GM19351 (cell line): ENCODE measurements around the gene AGFG2.
"Not testable (repeated sequence)": the region's sequence is repeated elsewhere in the genome, so short reads cannot be mapped to it uniquely, and the experiment has no call there.

Source experiments
- ATAC-seq: cut with Tn5 transposase; IDR thresholded peaks from one replicate; pipeline ENCODE4 v1.9.1; 2021; ENCODE audit warnings: mild to moderate bottlenecking, moderate library complexity; ENCODE audit not compliant: unreplicated experiment

AGFG2 gene, protein sequence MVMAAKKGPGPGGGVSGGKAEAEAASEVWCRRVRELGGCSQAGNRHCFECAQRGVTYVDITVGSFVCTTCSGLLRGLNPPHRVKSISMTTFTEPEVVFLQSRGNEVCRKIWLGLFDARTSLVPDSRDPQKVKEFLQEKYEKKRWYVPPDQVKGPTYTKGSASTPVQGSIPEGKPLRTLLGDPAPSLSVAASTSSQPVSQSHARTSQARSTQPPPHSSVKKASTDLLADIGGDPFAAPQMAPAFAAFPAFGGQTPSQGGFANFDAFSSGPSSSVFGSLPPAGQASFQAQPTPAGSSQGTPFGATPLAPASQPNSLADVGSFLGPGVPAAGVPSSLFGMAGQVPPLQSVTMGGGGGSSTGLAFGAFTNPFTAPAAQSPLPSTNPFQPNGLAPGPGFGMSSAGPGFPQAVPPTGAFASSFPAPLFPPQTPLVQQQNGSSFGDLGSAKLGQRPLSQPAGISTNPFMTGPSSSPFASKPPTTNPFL

DNA sequence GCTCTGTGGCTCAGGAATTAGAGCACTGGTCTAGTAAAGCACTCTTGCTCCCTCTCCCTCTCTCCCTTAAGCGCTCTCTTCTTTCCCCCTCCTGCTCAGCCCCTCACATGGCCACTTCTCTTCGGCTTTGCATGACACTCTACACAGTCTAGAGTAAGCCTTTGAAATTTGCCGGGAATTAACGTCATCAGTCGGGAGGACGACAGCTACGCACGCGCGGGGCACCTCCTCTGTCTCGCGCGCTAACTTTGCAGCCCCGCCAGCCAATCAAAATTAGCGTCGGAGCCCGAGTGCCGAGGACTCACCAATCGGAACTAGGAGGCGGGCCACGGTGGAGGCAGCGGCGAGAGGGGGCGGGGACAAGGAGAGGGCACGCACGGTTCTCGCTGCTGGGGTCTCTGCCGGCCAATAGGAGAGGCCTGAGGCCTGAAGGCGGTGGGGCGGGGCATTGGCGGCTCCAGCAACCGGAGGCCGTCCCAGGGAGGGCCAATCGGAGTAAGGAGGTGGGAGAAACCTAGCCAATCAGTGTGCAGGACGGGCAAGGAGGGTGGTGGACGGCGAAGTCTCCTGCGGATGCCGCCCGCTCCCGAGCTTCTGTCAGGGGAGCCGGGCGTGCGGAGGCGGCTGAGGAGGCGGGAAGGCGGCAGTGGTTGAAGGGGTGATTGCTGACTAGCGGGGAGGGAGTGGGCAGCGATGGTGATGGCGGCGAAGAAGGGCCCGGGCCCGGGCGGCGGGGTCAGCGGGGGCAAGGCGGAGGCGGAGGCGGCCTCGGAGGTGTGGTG lies at the start of gene AGFG2:
AGFG2 (plus strand) TSS at position 550 of the 782 bp plus-strand sequence; CDS start at position 694, 144 bp downstream.
- ATAC-seq, result peak; percentile 92

DNA sequence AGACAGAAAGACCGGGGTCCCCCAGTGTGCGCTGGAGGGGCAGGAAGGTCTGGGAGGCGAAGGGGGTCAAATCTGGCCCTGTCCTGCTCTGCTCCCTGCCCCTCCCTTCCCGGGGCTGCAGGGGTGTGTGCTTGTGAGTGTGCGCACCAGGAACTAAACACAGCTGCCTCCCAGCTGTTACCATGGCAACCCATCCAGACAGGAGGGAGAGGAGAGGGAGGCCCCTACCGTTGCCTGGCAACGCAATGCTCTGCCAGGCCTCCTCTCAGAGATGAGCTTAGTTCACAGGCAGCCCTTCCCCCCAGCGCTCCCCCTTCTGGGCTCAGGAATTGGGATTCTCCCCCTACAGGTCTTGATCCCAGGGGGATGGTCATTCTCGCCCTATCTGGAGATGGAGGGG lies 49.2 kb upstream of the AGFG2 start:
- ATAC-seq, result no peak

- no peak for ATAC-seq
Observed at GRCh38 chr7:100490483-100491191, 48.4 kb upstream of the AGFG2 start.

DNA sequence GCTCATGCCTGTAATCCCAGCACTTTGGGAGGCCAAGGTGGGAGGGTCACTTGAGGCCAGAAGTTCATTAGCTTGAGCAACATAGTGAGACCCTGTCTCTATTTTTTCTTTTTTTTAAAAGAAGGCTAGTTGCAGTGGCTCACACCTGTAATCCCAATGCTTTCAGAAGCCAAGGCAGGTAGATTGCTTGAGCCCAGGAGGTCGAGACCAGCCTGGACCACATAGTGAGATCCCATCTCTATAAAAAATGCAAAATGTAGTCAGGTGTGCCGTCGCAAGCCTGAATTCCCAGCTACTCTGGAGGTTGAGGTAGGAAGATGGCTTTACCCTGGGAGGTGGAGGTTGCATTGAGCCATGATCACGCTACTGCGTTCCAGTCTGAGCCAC lies 47.8 kb upstream of the AGFG2 start:
- ATAC-seq, result no peak

GRCh38 chr7:100492738-100493475 lies 46.1 kb upstream of the AGFG2 start:
- no peak for ATAC-seq

DNA sequence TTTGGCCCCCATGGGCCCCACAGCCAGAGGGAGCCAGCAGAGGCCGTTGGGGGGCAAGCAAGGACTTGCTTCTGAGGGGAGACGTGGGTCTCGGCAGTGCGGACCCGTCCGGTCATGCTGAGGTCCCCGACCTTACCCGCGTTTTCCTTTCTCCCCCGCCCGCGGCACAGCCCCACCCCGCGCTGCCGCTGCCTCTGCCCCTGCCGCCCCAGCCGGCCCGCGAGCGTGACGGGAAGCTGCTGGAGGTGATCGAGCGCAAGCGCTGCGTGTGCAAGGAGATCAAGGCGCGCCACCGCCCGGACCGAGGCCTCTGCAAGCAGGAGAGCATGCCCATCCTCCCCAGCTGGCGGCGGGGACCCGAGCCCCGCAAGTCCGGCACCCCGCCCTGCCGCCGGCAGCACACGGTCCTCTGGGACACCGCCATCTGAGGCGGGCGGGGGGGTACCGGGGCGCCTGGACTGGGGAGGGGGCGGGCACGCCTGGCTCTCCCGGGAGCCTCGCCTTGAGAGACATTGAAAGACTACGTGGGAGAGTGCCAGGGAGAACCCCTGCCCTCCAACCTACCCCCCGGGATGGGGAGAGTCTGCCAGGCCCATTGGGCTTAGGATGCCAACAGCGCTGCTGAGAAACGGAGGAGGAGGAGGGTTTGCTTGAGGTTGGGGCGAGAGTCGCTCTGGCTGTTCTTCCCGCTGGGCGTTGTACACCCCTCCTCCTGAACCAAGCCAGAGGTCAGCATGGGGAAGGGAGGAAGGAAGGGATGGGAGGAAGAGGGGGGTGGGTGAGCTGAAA lies 45.3 kb upstream of the AGFG2 start:
- no peak for ATAC-seq

GRCh38 chr7:100496509-100496908 lies 42.5 kb upstream of the AGFG2 start:
- no peak for ATAC-seq

- ATAC-seq, result not testable (repeated sequence)
Observed at GRCh38 chr7:100500743-100501142, 38.3 kb upstream of the AGFG2 start.

DNA sequence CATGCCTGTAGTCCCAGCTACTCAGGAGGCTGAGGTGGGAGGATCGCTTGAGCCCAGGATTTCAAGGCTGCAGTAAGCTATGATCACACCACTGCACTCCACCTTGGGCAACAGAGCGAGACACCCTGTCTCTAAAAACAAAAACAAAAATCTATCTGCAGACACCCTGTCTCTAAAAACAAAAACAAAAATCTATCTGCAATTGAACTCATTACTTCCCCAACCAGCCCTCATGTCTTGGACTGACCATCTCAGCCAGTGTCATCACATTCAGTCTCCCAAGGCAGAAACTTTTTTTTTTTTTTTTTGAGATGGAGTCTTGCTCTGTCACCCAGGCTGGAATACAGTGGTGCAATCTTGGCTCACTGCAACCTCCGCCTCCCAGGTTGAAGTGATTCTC lies 35.0 kb upstream of the AGFG2 start:
- ATAC-seq, result not testable (repeated sequence)

DNA sequence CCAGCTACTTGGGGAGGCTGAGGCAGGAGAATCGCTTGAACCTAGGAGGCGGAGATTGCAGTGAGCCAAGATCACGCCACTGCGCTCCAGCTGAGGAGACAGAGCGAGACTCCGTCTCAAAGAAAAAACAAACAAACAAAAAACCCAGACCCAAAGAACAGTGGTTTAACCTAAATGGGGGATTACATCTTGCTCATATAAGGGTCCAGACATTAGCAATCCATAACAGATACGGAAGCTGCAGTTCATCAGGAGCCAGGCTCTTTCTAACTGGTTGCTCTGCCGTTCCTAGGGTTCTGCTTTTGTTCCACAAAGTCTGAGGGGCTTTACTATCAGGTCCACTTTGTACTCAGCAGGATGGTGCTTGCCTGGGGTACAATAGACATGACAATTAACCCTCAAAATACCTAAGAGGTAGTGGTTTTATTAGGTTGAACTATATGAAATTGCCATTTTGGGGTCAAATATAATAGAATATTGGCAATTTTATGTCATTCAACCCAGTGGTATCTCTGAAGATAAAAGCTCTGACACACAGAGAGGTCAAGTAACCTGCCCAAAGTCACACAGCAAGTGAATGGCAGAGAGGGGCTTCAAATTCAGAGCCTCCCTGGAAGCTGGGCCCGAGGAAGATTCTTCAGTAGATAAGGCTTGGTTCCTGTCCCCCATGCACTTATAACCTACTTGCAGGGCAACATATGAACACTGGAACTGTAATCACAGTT lies 34.0 kb upstream of the AGFG2 start:
- no peak for ATAC-seq

DNA sequence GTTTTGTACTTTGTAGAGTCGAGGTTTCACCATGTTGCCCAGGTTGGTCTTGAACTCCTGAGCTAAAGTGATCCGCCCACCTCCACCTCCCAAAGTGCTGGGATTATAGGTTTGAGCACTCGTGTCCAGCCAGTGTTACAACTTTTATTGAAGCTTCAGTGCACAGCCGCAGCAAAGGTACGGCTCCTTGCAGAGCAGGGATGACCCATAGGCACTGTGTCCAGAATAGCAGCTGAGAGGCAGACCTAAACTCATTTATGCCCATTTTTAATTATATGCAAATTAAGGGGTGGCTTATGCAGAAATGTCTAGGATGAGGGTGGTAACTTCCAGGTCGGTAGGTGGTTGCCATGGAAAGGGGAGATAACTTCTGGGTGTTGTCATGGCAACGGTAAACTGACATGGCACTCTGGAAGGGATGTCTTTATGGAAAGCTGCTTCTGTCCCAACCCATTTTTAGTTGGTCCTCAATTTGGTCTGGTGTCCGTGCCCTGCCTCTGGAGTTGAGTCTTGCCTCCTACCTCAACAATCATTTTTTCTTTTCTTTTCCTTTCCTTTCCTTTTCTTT lies 32.6 kb upstream of the AGFG2 start:
- ATAC-seq, result no peak

- ATAC-seq, result no peak
Observed at GRCh38 chr7:100509231-100509630, 29.8 kb upstream of the AGFG2 start.

DNA sequence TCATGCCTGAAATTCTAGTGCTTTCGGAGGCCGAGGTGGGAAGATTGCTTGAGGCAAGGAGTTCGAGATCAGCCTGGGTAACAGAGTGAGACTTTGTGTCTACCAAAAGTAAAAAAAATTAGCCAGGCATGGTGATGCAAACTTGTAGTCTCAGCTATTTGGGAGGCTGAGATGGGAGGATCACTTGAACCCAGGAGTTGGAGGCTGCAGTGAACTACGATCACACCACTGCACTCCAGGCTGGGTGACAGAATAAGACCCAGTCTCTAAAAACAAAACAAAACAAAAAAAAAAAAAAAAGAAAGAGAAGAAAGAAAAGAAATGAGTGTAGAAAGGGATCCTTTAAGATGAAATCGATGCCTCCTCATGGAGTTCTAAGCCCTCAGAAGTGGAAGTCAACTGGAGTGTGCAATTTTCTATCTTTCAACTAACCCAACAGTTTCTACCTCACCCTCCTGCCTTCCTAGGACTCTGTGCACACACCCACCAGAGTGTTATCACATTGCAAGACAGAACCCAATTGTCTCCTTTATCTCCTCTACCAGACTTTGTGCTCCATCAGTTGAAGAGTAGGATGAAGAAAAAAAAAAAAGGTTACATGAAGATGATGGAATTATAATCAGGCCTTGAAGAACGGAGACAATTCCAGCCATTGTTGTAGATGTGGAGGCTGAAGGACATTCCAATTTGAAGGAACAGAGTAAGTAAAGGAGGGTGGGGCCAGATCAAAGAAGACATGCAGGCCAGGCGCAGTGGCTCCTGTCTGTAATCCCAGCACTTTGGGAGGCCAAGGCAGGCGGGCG lies 28.4 kb upstream of the AGFG2 start:
- no peak for ATAC-seq

DNA sequence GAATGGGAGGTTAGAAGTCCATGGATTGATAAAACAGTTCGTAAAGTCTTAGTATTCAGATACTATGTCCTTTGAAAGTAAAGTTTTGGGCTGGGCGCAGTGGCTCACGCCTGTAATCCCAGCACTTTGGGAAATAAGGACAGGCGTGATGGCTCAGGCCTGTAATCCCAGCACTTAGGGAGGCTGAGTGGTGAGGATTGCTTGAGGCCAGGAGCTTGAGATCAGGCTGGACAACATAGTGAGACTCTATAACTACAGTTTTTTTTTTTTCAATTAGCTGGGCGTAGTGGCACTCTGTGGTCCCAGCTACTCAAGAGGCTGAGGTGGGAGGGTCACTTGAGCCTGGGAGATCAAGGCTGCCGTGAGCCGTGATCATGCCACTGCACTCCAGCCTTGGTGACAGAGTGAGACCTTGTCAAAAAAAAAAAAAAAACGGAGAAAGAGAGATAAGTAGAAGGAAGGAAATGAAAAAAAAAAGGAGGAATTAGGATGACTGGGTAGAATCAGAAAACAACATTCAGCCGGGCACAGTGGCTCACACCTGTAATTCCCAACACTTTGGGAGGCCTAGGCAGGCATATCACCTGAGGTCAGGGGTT lies 25.7 kb upstream of the AGFG2 start:
- no peak for ATAC-seq

GRCh38 chr7:100515072-100515532 lies 23.9 kb upstream of the AGFG2 start:
- no peak for ATAC-seq

GRCh38 chr7:100516135-100516812 lies 22.7 kb upstream of the AGFG2 start:
- ATAC-seq, result peak; percentile 54

DNA sequence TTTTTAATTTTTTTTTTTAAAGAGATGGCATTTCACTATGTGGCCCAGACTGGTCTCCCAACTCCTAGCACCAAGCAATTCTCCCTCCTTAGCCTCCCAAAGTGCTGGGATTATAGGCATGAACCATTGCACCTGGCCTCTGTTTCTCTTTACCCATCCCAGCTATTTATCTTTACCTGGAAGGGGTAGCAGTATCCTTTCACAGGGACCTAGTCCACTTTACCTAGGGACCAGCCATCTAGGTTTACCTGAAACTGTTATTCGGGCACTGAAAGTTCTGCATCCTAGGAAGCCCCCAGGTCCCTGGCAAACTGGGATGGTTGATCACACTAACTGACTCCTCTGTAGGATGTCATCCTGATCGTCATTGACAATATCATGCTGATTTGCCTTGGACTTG lies 21.7 kb upstream of the AGFG2 start:
- no peak for ATAC-seq
